ENCODE measurements around the gene TBC1D10A. TPM values are rescaled to one million over a fixed set of nuclear protein-coding genes. Genes with fewer than 3 reads are reported as not detected.
A peak's percentile ranks its signal among the peaks of the same experiment; 100 is the strongest.

Gene TBC1D10A
- total and polyA plus RNA-seq, 2 experiments from 2014 or later = 3.3 to 8.8 TPM

DNA sequence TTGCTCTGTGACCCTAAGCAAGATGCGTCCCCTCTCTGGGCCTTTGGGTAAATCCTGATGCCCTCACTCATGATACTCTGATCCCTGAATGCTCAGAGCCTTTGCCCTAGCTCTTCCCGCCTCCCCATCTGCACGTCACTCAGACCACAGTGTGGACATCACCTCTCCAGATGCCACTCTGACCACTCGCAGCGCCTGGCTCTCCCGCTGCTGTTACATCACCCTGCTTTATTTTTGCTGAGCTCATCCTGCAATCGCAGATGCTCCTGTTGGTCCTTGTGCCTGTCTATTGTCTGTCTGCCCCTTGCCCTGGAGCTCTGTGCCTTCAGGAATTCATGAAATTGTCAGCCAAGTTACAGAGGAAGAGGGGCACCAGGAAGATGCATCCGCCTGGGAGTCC lies 65.6 kb downstream of the TBC1D10A start:
- peaks cover 27% of the 10 kb centered on the region for H3K4me1 Mint-ChIP-seq
- H3K79me2 ChIP-seq (replicated peaks; ENCODE audit: insufficient read depth) = no peaks in the 10 kb centered on the region
- no peak overlapping the region for H3K4me3 ChIP-seq
- H3K27me3 Mint-ChIP-seq (ENCODE audit: insufficient read depth, low read depth, poor library complexity) = peaks cover 23% of the 10 kb centered on the region
- H3K36me3 Mint-ChIP-seq (ENCODE audit: low read depth) = no peaks in the 10 kb centered on the region; the same call in 2 of the 3 replicates
- H4K20me1 ChIP-seq (replicated peaks; ENCODE audit: insufficient read depth) = no peaks in the 10 kb centered on the region
- no peak overlapping the region for H3K4me3 Mint-ChIP-seq
- ATAC-seq (no peak), DNase-seq (ENCODE audit: low spot score) (no peak)
- H2AFZ ChIP-seq = peak overlapping the region; percentile 59; the same call in 1 of the 2 replicates
- no peaks in the 10 kb centered on the region for H3F3A ChIP-seq (replicated peaks; ENCODE audit: low read depth)
- no peak overlapping the region for H3K27ac Mint-ChIP-seq
- no peak overlapping the region for H3K4me2 ChIP-seq
- peaks cover 15% of the 10 kb centered on the region for H3K4me1 ChIP-seq (ENCODE audit: insufficient read depth)
- no peak for TF ChIP-seq EZH2 (IDR thresholded peaks at IDR 0.05; ENCODE audit: low read depth, unreplicated experiment)
- TF ChIP-seq EZH2phosphoT487 (IDR thresholded peaks at IDR 0.05; ENCODE audit: unreplicated experiment) = no peak
- TF ChIP-seq, protein P1, sequence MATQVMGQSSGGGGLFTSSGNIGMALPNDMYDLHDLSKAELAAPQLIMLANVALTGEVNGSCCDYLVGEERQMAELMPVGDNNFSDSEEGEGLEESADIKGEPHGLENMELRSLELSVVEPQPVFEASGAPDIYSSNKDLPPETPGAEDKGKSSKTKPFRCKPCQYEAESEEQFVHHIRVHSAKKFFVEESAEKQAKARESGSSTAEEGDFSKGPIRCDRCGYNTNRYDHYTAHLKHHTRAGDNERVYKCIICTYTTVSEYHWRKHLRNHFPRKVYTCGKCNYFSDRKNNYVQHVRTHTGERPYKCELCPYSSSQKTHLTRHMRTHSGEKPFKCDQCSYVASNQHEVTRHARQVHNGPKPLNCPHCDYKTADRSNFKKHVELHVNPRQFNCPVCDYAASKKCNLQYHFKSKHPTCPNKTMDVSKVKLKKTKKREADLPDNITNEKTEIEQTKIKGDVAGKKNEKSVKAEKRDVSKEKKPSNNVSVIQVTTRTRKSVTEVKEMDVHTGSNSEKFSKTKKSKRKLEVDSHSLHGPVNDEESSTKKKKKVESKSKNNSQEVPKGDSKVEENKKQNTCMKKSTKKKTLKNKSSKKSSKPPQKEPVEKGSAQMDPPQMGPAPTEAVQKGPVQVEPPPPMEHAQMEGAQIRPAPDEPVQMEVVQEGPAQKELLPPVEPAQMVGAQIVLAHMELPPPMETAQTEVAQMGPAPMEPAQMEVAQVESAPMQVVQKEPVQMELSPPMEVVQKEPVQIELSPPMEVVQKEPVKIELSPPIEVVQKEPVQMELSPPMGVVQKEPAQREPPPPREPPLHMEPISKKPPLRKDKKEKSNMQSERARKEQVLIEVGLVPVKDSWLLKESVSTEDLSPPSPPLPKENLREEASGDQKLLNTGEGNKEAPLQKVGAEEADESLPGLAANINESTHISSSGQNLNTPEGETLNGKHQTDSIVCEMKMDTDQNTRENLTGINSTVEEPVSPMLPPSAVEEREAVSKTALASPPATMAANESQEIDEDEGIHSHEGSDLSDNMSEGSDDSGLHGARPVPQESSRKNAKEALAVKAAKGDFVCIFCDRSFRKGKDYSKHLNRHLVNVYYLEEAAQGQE (IDR thresholded peaks at IDR 0.05; ENCODE audit: unreplicated experiment) = no peak
- TF ChIP-seq ZNF331 (CRISPR knock-in tag; IDR thresholded peaks at IDR 0.05; ENCODE audit: low read depth) = no peak
- TF ChIP-seq ZNF114 (CRISPR knock-in tag; IDR thresholded peaks at IDR 0.05) = no peak
- no peak for TF ChIP-seq JUNB (IDR thresholded peaks at IDR 0.05; ENCODE audit: unreplicated experiment)
- TF ChIP-seq STAT1 (IDR thresholded peaks at IDR 0.05; ENCODE audit: unreplicated experiment) = no peak
- TF ChIP-seq, protein P2, sequence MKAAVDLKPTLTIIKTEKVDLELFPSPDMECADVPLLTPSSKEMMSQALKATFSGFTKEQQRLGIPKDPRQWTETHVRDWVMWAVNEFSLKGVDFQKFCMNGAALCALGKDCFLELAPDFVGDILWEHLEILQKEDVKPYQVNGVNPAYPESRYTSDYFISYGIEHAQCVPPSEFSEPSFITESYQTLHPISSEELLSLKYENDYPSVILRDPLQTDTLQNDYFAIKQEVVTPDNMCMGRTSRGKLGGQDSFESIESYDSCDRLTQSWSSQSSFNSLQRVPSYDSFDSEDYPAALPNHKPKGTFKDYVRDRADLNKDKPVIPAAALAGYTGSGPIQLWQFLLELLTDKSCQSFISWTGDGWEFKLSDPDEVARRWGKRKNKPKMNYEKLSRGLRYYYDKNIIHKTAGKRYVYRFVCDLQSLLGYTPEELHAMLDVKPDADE (IDR thresholded peaks at IDR 0.05) = no peak
- TF ChIP-seq, protein P3, sequence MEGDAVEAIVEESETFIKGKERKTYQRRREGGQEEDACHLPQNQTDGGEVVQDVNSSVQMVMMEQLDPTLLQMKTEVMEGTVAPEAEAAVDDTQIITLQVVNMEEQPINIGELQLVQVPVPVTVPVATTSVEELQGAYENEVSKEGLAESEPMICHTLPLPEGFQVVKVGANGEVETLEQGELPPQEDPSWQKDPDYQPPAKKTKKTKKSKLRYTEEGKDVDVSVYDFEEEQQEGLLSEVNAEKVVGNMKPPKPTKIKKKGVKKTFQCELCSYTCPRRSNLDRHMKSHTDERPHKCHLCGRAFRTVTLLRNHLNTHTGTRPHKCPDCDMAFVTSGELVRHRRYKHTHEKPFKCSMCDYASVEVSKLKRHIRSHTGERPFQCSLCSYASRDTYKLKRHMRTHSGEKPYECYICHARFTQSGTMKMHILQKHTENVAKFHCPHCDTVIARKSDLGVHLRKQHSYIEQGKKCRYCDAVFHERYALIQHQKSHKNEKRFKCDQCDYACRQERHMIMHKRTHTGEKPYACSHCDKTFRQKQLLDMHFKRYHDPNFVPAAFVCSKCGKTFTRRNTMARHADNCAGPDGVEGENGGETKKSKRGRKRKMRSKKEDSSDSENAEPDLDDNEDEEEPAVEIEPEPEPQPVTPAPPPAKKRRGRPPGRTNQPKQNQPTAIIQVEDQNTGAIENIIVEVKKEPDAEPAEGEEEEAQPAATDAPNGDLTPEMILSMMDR (conservative IDR thresholded peaks at IDR 0.05; ENCODE audit: low read depth in 2 of 2) = no peak
- no peak for TF ChIP-seq CREB1 (CRISPR knock-in tag; IDR thresholded peaks at IDR 0.05; ENCODE audit: low read depth)
- TF ChIP-seq, protein P4, sequence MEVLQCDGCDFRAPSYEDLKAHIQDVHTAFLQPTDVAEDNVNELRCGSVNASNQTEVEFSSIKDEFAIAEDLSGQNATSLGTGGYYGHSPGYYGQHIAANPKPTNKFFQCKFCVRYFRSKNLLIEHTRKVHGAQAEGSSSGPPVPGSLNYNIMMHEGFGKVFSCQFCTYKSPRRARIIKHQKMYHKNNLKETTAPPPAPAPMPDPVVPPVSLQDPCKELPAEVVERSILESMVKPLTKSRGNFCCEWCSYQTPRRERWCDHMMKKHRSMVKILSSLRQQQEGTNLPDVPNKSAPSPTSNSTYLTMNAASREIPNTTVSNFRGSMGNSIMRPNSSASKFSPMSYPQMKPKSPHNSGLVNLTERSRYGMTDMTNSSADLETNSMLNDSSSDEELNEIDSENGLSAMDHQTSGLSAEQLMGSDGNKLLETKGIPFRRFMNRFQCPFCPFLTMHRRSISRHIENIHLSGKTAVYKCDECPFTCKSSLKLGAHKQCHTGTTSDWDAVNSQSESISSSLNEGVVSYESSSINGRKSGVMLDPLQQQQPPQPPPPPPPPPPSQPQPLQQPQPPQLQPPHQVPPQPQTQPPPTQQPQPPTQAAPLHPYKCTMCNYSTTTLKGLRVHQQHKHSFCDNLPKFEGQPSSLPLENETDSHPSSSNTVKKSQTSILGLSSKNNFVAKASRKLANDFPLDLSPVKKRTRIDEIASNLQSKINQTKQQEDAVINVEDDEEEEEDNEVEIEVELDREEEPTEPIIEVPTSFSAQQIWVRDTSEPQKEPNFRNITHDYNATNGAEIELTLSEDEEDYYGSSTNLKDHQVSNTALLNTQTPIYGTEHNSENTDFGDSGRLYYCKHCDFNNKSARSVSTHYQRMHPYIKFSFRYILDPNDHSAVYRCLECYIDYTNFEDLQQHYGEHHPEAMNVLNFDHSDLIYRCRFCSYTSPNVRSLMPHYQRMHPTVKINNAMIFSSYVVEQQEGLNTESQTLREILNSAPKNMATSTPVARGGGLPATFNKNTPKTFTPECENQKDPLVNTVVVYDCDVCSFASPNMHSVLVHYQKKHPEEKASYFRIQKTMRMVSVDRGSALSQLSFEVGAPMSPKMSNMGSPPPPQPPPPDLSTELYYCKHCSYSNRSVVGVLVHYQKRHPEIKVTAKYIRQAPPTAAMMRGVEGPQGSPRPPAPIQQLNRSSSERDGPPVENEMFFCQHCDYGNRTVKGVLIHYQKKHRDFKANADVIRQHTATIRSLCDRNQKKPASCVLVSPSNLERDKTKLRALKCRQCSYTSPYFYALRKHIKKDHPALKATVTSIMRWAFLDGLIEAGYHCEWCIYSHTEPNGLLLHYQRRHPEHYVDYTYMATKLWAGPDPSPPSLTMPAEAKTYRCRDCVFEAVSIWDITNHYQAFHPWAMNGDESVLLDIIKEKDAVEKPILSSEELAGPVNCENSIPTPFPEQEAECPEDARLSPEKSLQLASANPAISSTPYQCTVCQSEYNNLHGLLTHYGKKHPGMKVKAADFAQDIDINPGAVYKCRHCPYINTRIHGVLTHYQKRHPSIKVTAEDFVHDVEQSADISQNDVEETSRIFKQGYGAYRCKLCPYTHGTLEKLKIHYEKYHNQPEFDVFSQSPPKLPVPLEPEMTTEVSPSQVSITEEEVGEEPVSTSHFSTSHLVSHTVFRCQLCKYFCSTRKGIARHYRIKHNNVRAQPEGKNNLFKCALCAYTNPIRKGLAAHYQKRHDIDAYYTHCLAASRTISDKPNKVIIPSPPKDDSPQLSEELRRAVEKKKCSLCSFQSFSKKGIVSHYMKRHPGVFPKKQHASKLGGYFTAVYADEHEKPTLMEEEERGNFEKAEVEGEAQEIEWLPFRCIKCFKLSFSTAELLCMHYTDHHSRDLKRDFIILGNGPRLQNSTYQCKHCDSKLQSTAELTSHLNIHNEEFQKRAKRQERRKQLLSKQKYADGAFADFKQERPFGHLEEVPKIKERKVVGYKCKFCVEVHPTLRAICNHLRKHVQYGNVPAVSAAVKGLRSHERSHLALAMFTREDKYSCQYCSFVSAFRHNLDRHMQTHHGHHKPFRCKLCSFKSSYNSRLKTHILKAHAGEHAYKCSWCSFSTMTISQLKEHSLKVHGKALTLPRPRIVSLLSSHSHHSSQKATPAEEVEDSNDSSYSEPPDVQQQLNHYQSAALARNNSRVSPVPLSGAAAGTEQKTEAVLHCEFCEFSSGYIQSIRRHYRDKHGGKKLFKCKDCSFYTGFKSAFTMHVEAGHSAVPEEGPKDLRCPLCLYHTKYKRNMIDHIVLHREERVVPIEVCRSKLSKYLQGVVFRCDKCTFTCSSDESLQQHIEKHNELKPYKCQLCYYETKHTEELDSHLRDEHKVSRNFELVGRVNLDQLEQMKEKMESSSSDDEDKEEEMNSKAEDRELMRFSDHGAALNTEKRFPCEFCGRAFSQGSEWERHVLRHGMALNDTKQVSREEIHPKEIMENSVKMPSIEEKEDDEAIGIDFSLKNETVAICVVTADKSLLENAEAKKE (CRISPR knock-in tag; IDR thresholded peaks at IDR 0.05) = no peak
- TF ChIP-seq NANOG (IDR thresholded peaks at IDR 0.05; ENCODE audit: borderline replicate concordance) = no peak
- TF ChIP-seq POLR2AphosphoS5 (IDR thresholded peaks at IDR 0.05; ENCODE audit: low read depth) = no peak
- H3K9me3 Mint-ChIP-seq = no peaks in the 10 kb centered on the region; the same call in 2 of the 3 replicates
- H3K27ac ChIP-seq (ENCODE audit: low read depth) = no peak overlapping the region
- H3K27me3 ChIP-seq (ENCODE audit: insufficient read depth) = no peaks in the 10 kb centered on the region; the same call in 1 of the 2 replicates
- no peaks in the 10 kb centered on the region for H3K9me2 ChIP-seq (ENCODE audit: insufficient read depth)
- no peaks in the 10 kb centered on the region for H3K36me3 ChIP-seq (ENCODE audit: insufficient read depth)
